Upper lobe of right lung (tissue), 1 donor: ENCODE measurements around the gene SLC1A4. TPM values are rescaled to one million over a fixed set of nuclear protein-coding genes. Genes with fewer than 3 reads are reported as not detected.

ENCODE experiments used
- ATAC-seq: fragments of 200-7000 bp; cut with Tn5 transposase; one replicate; pipeline ENCODE4 v1.9.1; 2020; ENCODE audit warnings: mild to moderate bottlenecking, moderate library complexity
- DNase-seq: peaks from one replicate; pipeline ENCODE4 v3.0.0-alpha.2; 2020
- H3K27ac ChIP-seq: fragments of 200-600 bp; one replicate; pipeline ENCODE4 v1.8.0; 2022
- H3K27me3 ChIP-seq: fragments of 200-600 bp; one replicate; pipeline ENCODE4 v1.8.0; 2022; ENCODE audit warnings: mild to moderate bottlenecking
- H3K36me3 ChIP-seq: fragments of 200-600 bp; one replicate; pipeline ENCODE4 v1.8.0; 2022
- H3K4me1 ChIP-seq: fragments of 200-600 bp; one replicate; pipeline ENCODE4 v1.8.0; 2022
- H3K4me3 ChIP-seq: fragments of 200-600 bp; one replicate; pipeline ENCODE4 v1.8.0; 2022; ENCODE audit warnings: mild to moderate bottlenecking
- H3K9me3 ChIP-seq: fragments of 200-600 bp; one replicate; pipeline ENCODE4 v1.8.0; 2022
- CTCF ChIP-seq: fragments of 200-600 bp; IDR thresholded peaks from one replicate; pipeline ENCODE4 v1.8.0; 2022; ENCODE audit warnings: antibody characterized with exemption
- intact Hi-C: fragments of 100-400 bp; cut with DNase I; formaldehyde crosslinking; loops from one replicate; pipeline ENCODE4 v1.11.0; 2022
- total RNA-seq: library from RNA; stranded (reverse); fragmentation: NEBNext Ultra II Directional; extraction: Animal tissue kit (Norgen Biotek cat#: 25700); gene quantifications from one replicate; pipeline ENCODE4 v1.2.1, GENCODE V29; 2021
- donor health status: DM: no; HTN: yes; CAD: no; lungs with severe emphysema.

Gene SLC1A4
- total RNA-seq, 1 donor from 2014 or later, result 12.2 TPM

- ATAC-seq, result no peak
- H3K36me3 ChIP-seq, result no peaks in the 10 kb centered on the region
- TF ChIP-seq CTCF, result no peak
- H3K27ac ChIP-seq, result no peak overlapping the region
- H3K4me1 ChIP-seq, result peaks cover 5% of the 10 kb centered on the region
- H3K4me3 ChIP-seq, result no peak overlapping the region
- no peaks in the 10 kb centered on the region for H3K27me3 ChIP-seq
- intact Hi-C loops, result loop anchor here (5.0 kb wide), 1 partner anchor 122 kb away; no protein-coding TSS in a partner anchor
- peaks cover 7% of the 10 kb centered on the region for H3K9me3 ChIP-seq
- DNase-seq, result no peak
These were observed 50.4 kb downstream of the SLC1A4 start for GRCh38 chr2:65039640-65040039.

- Histone ChIP-seq H3K4me3 (peak overlapping the region; percentile 20), H3K27ac (no peak overlapping the region), H3K27me3 (no peaks in the 10 kb centered on the region), H3K9me3 (peaks cover 7% of the 10 kb centered on the region), H3K36me3 (no peaks in the 10 kb centered on the region), H3K4me1 (peaks cover 5% of the 10 kb centered on the region)
- intact Hi-C loops, result loop anchor here (5.0 kb wide), 1 partner anchor 123 kb away; no protein-coding TSS in a partner anchor
- DNase-seq, result peak; percentile 86
- peak; percentile 100 for ATAC-seq
- TF ChIP-seq CTCF, result peak; percentile 99
These were observed 51.4 kb downstream of the SLC1A4 start for GRCh38 chr2:65040400-65041261.

GRCh38 chr2:65043001-65043400 lies 53.8 kb downstream of the SLC1A4 start:
- Histone ChIP-seq H3K27ac (no peak overlapping the region), H3K9me3 (peaks cover 7% of the 10 kb centered on the region), H3K4me3 (no peak overlapping the region), H3K36me3 (no peaks in the 10 kb centered on the region), H3K27me3 (no peaks in the 10 kb centered on the region), H3K4me1 (peaks cover 5% of the 10 kb centered on the region)
- no peak for TF ChIP-seq CTCF
- DNase-seq (no peak), ATAC-seq (no peak)
- intact Hi-C loops, result loop anchor here (5.0 kb wide), 1 partner anchor 126 kb away; no protein-coding TSS in a partner anchor

GRCh38 chr2:65044097-65044735 lies 55.0 kb downstream of the SLC1A4 start:
- H3K27ac ChIP-seq, result no peak overlapping the region
- TF ChIP-seq CTCF, result no peak
- H3K4me3 ChIP-seq, result no peak overlapping the region
- no peak for DNase-seq
- ATAC-seq, result no peak
- H3K36me3 ChIP-seq, result no peaks in the 10 kb centered on the region
- intact Hi-C loops, result loop anchor here (5.0 kb wide), 1 partner anchor 127 kb away; no protein-coding TSS in a partner anchor
- peaks cover 5% of the 10 kb centered on the region for H3K4me1 ChIP-seq
- peaks cover 7% of the 10 kb centered on the region for H3K9me3 ChIP-seq
- no peaks in the 10 kb centered on the region for H3K27me3 ChIP-seq

GRCh38 chr2:65045651-65046050 lies 56.5 kb downstream of the SLC1A4 start:
- Histone ChIP-seq H3K4me1 (no peaks in the 10 kb centered on the region), H3K9me3 (peaks cover 7% of the 10 kb centered on the region), H3K27me3 (no peaks in the 10 kb centered on the region), H3K4me3 (no peak overlapping the region), H3K27ac (no peak overlapping the region), H3K36me3 (no peaks in the 10 kb centered on the region)
- DNase-seq (no peak), ATAC-seq (no peak)
- no peak for TF ChIP-seq CTCF
- intact Hi-C loops, result no loop called here
